Transverse colon (tissue), 3 donors: Measurements from ENCODE around the gene ABTB1.

Experiments used
- POLR2A ChIP-seq: fragments of 450-650 bp; IDR thresholded peaks from one replicate; pipeline ENCODE4 v1.6.1; 2016; ENCODE audit warnings: antibody characterized with exemption, mild to moderate bottlenecking, moderate library complexity
- TF ChIP-seq, protein P1 (sequence below), 5 experiments: fragments of 200-600 bp in 3 of 5; fragments of 450-650 bp in 2 of 5; sonication (generic) in 3 of 5; IDR thresholded peaks; 1 replicate in 2 of 5; 2 replicates in 3 of 5; pipeline ENCODE4 v1.5.1; 2016 to 2017; ENCODE audit warnings: antibody characterized with exemption in 5 of 5, inconsistent platforms in 3 of 5, mild to moderate bottlenecking in 2 of 5, moderate library complexity in 1 of 5

DNA sequence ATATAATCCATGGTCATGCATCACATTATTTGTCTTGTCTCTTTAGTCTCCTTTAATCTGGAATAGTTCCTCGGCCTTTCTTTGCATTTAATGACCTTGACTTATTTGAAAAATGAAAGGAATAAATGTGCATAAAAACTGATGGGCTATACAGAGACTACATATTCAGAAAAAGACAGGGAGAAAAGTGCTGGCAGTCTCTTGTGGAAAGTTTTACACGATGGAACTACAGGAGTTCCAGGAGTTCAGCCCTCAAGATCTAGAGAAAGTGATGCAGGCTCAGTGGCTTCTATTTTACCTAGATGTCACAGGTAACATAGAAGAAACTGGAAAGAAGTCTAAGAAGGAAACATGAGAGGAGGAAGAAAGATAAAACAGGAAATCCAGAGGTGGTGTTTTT lies 7.6 kb upstream of the ABTB1 start:
- TF ChIP-seq, protein P1, sequence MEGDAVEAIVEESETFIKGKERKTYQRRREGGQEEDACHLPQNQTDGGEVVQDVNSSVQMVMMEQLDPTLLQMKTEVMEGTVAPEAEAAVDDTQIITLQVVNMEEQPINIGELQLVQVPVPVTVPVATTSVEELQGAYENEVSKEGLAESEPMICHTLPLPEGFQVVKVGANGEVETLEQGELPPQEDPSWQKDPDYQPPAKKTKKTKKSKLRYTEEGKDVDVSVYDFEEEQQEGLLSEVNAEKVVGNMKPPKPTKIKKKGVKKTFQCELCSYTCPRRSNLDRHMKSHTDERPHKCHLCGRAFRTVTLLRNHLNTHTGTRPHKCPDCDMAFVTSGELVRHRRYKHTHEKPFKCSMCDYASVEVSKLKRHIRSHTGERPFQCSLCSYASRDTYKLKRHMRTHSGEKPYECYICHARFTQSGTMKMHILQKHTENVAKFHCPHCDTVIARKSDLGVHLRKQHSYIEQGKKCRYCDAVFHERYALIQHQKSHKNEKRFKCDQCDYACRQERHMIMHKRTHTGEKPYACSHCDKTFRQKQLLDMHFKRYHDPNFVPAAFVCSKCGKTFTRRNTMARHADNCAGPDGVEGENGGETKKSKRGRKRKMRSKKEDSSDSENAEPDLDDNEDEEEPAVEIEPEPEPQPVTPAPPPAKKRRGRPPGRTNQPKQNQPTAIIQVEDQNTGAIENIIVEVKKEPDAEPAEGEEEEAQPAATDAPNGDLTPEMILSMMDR (IDR thresholded peaks at IDR 0.05), result no peak
- TF ChIP-seq POLR2A, result no peak
